ENCODE data around the gene FAM181B. TPM values are rescaled to one million over a fixed set of nuclear protein-coding genes. Genes with fewer than 3 reads are reported as not detected.

Gene FAM181B
- polyA plus RNA-seq, 1 donor (not counting 4 experiments of a cell fraction or from before 2014, with no cell fraction given): 0.01 TPM

DNA sequence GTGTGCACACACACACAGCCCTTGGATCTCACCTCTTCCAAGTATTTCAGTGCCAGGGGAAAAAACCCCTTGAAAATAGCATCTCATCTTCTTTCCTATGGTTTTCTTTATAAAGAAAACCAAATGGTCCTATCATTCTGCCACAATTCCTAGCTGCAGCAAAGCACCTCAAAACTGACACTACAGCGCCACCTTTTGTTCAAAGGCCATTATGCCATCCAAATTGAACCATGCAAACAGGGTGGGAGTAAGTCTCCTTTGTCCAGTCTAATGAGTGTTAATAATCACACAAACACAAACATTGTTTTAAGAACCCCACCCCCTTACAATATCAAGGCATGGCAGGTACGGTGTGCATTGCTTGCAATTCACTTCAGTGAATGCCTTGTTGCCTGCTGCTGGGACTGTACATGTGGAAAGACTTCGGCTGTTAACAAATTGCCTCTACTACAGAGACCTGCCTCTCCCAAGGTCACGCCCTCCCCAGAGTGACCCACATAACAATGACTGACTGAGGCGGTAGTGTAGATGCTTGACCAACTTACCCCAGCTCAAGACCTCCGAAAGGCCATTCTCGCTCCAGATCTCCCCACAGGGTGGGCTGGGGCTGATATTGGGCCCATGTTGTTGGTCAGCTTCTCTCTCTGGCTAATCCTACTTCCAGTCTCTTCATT, 31.7 kb downstream of the FAM181B start:
- Histone ChIP-seq H3K36me3 (ENCODE audit: control insufficient read depth in 2 of 2, extremely low read depth in 1 of 2, insufficient read depth in 2 of 2, low read length in 2 of 2) (no peaks in the 10 kb centered on the region), H3K79me2 (ENCODE audit: control insufficient read depth, insufficient read depth, low read length) (no peaks in the 10 kb centered on the region), H3K9me3 (ENCODE audit: control insufficient read depth, low read depth, low read length) (no peaks in the 10 kb centered on the region), H2AFZ (ENCODE audit: control insufficient read depth, low read length) (no peak overlapping the region), H3K27me3 (ENCODE audit: control insufficient read depth, extremely low read depth, insufficient read depth, low read length) (peaks cover 4% of the 10 kb centered on the region), H3K27ac (ENCODE audit: control insufficient read depth, insufficient read depth, low read length) (no peak overlapping the region), H3K9me1 (ENCODE audit: control insufficient read depth, extremely low read depth, insufficient read depth, low read length) (no peaks in the 10 kb centered on the region), H3K4me1 (ENCODE audit: control insufficient read depth, extremely low read depth, insufficient read depth, low read length) (no peaks in the 10 kb centered on the region), H3K4me2 (ENCODE audit: control insufficient read depth, extremely low read depth, insufficient read depth, low read depth, low read length) (no peak overlapping the region), H4K20me1 (ENCODE audit: control insufficient read depth, extremely low read depth, insufficient read depth, low read length) (no peaks in the 10 kb centered on the region), H3K9ac (ENCODE audit: control insufficient read depth, extremely low read depth, insufficient read depth, low read length) (no peak overlapping the region), H3K4me3 (ENCODE audit: control insufficient read depth in 2 of 3, extremely low read depth in 1 of 3, insufficient read depth in 2 of 3, low read depth in 1 of 3, low read length in 3 of 3) (no peak overlapping the region)
- DNase-seq (ENCODE audit: low read depth, low spot score) (peak; percentile 4), FAIRE-seq (no peak)
- TF ChIP-seq EZH2 (IDR thresholded peaks at IDR 0.05; ENCODE audit: low read length): no peak
- TF ChIP-seq, protein P1, sequence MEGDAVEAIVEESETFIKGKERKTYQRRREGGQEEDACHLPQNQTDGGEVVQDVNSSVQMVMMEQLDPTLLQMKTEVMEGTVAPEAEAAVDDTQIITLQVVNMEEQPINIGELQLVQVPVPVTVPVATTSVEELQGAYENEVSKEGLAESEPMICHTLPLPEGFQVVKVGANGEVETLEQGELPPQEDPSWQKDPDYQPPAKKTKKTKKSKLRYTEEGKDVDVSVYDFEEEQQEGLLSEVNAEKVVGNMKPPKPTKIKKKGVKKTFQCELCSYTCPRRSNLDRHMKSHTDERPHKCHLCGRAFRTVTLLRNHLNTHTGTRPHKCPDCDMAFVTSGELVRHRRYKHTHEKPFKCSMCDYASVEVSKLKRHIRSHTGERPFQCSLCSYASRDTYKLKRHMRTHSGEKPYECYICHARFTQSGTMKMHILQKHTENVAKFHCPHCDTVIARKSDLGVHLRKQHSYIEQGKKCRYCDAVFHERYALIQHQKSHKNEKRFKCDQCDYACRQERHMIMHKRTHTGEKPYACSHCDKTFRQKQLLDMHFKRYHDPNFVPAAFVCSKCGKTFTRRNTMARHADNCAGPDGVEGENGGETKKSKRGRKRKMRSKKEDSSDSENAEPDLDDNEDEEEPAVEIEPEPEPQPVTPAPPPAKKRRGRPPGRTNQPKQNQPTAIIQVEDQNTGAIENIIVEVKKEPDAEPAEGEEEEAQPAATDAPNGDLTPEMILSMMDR (optimal IDR thresholded peaks at IDR 0.05 in 1 of 3, IDR thresholded peaks at IDR 0.05 in 1 of 3, conservative IDR thresholded peaks at IDR 0.05 in 1 of 3; ENCODE audit: extremely low read depth in 1 of 3, insufficient read depth in 2 of 3, low read length in 3 of 3): peak; percentile 68 to 75 (median 68)
- dilution Hi-C loops (cut with MboI; ENCODE audit: extremely low pct_ligation_motif_present, low sequenced_read_pairs): loop anchor here (25.0 kb wide), 1 partner anchor 1110 kb away; no protein-coding TSS in a partner anchor

DNA sequence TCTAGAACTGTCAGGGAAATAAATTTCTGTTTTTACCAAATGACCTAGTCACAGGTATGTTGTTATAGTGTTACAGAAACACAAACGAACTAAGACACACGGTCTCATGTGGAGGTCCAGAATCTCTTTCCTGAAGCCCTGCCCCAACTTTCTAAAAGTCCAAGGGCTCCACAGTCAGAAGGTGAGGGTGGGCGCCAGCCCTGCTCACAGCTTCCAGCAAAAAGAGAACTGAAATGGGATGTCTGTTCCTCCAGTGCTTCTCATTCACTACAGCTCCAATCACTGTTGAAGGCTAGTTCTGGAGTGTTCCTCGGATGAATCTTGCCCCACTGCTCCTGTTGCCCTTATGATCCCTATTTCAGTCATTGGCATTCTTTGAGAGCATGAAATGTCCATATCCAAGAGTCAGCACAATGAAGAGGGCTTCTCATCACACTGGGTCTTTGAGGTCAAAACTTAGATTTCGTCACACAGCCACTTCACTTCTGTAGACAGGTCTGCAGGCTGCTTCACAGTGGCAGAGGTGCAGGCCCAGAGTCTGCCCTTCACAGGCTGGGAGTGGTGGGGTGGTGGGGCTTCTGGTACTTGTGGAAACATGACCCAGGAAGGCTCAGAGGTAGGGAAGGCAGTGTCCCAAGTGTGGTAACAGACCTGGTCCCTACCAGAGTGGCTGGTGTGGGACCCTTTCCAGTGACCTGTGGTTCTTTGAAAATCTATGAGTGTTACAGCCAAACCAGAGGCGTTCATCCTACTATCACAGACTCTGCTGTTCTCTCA, 34.9 kb downstream of the FAM181B start:
- TF ChIP-seq, protein P1 (optimal IDR thresholded peaks at IDR 0.05 in 1 of 3, IDR thresholded peaks at IDR 0.05 in 1 of 3, conservative IDR thresholded peaks at IDR 0.05 in 1 of 3; ENCODE audit: extremely low read depth in 1 of 3, insufficient read depth in 2 of 3, low read length in 3 of 3): no peak
- TF ChIP-seq EZH2 (IDR thresholded peaks at IDR 0.05; ENCODE audit: low read length): no peak
- dilution Hi-C loops (cut with MboI; ENCODE audit: extremely low pct_ligation_motif_present, low sequenced_read_pairs): no loop called here
- no peaks in the 10 kb centered on the region for H3K27me3 ChIP-seq (ENCODE audit: control insufficient read depth, extremely low read depth, insufficient read depth, low read length)
- H3K9me3 ChIP-seq (ENCODE audit: control insufficient read depth, low read depth, low read length): no peaks in the 10 kb centered on the region
- no peak overlapping the region for H3K9ac ChIP-seq (ENCODE audit: control insufficient read depth, extremely low read depth, insufficient read depth, low read length)
- DNase-seq (ENCODE audit: low read depth, low spot score): no peak
- no peak for FAIRE-seq
- no peaks in the 10 kb centered on the region for H3K79me2 ChIP-seq (ENCODE audit: control insufficient read depth, insufficient read depth, low read length)
- no peaks in the 10 kb centered on the region for H3K4me1 ChIP-seq (ENCODE audit: control insufficient read depth, extremely low read depth, insufficient read depth, low read length)
- no peak overlapping the region for H3K4me3 ChIP-seq (ENCODE audit: control insufficient read depth in 2 of 3, extremely low read depth in 1 of 3, insufficient read depth in 2 of 3, low read depth in 1 of 3, low read length in 3 of 3)
- H3K9me1 ChIP-seq (ENCODE audit: control insufficient read depth, extremely low read depth, insufficient read depth, low read length): no peaks in the 10 kb centered on the region
- no peaks in the 10 kb centered on the region for H3K36me3 ChIP-seq (ENCODE audit: control insufficient read depth in 2 of 2, extremely low read depth in 1 of 2, insufficient read depth in 2 of 2, low read length in 2 of 2)
- H4K20me1 ChIP-seq (ENCODE audit: control insufficient read depth, extremely low read depth, insufficient read depth, low read length): no peaks in the 10 kb centered on the region
- no peak overlapping the region for H2AFZ ChIP-seq (ENCODE audit: control insufficient read depth, low read length)
- no peak overlapping the region for H3K4me2 ChIP-seq (ENCODE audit: control insufficient read depth, extremely low read depth, insufficient read depth, low read depth, low read length)
- H3K27ac ChIP-seq (ENCODE audit: control insufficient read depth, insufficient read depth, low read length): no peak overlapping the region
